ENCODE measurements around the gene MCM3AP.

Gene MCM3AP

DNA sequence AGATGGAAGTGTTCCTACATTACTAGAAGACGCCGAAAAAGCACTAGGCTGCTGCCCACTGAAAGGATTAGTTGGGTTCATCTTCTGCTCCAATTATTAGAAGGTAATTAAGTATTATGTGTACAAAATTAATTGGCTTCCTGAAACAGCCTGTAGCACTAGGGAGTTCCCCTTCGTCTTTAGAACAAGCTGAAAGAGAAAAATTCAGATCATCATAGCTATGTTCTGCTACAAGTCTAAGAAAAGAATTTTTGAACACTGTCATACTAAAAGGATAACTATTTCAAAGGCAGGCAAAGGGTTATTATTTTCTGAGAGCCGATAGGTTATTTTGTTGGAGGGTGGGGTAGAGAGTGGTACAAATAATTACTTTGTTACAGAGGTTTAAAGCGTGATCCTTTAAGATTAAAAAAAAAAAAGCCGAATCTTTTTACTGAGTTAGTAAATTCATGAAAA is at the start of gene MCM3AP:
Gene MCM3AP (minus strand): TSS at position 406 of the 456 bp plus-strand sequence. CDS start 325 bp downstream, at position 81.
- DNase-seq = no peak

DNA sequence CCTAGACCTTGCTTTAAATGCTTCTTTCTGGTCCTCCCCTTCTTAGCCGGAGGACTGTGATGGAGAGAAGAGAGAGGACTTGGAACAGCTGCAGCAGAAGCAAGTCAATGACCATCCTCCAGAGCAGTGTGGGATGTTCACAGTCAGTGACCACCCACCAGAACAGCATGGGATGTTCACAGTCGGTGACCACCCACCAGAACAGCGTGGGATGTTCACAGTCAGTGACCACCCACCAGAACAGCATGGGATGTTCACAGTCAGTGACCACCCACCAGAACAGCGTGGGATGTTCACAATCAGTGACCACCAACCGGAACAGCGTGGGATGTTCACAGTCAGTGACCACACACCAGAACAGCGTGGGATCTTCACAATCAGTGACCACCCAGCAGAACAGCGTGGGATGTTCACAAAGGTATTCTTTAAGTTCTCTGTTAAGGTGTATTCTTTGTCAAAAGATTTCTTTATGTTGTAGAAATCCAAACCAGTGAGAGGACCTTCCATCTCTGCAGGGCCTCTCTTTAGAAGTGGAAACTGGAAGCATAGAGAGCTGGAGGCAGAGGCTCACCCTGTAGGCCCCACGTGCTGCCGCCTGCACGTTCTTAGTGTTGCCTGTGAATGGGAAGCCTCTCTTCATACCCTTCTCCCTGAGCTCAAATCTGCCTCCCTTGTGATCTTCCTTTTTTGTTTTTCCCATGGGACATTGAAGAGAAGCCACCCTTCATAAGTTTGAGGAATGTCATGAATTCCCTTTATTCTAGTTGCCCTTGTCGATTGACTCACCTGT is 49.1 kb upstream of the MCM3AP start:
- no peak for DNase-seq

DNA sequence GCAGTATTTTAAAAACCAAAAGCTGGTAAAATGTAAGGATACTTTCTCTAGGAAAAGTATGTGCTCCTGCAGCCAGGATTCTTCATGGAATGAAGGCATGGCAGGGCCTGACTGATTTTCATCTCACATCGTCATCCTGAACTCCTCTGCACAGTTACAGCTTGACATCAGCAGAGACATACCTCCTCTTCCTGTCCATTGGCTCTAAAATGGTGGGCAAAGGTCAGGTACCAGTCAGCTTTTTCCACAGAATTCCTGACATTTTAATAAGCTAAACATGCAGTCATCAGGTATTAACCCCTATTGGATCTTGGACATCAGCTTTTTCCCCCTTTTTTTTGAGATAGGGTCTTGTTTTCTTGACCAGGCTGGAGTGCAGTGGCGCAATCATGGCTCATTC is 44.4 kb upstream of the MCM3AP start:
- DNase-seq = no peak

DNA sequence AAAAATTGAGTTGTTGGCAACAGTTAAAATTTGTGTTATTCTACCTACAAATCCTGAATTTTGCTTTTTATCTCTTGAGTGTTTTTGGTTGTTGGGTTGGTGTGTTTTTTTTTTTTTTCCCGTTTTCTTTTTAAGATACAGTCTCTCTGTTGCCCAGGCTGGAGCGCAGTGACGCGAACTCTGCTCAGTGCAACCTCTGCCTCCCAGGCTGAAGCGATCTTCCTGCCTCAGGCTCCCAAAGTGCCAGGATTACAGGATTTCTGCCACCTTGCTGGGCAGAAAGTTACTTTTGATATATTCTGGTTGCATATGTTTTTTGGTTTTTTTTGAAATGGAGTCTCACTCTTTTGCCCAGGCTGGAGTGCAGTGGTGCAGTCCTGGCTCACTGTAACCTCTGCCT is 42.7 kb upstream of the MCM3AP start:
- DNase-seq = no peak

DNA sequence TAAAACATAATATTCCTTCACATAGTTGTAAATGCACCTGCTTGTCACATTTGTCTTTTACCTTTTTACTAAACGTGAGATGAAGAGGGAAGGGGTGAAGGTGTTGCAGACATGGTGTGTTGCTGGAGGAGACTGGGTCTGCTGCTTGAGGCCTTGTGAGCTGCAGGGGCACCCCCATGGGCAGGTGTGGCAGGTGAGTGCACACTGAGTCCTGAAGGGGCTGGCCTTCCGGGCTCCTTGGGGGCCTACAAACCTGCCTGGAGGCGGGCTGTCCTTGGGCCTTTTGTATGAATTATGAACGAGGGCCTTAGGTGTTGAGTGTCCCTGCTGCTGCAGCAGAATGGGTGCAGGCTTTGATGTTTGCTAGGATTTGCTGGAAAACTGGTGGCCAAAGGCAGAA is 42.3 kb upstream of the MCM3AP start:
- no peak for DNase-seq

DNA sequence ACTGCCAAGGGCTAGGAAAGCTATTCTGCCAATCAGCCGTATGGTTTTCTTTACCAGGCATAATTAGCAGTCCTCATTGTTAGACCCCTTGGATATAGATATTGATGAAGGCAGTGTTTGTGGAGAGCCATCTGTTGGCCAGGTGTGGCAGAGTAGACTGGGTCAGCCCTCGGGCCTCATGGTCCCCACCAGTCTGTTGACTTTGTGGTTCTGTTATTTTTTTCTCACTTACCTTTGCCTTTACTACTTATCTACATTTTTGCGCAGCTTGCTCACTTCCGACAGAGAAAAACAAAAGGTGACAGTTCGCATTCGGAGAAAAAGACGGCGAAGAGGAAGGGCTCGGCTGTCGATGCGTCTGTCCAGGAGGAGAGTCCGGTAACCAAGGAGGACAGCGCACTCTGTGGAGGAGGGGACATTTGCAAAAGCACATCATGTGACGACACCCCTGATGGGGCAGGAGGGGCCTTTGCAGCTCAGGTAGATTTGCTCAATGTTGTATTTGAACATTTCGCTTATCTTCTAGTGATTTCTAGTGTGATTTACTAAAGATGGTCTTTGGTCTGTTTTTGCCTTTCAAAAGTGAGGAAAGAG is 40.8 kb upstream of the MCM3AP start:
- no peak for DNase-seq

DNA sequence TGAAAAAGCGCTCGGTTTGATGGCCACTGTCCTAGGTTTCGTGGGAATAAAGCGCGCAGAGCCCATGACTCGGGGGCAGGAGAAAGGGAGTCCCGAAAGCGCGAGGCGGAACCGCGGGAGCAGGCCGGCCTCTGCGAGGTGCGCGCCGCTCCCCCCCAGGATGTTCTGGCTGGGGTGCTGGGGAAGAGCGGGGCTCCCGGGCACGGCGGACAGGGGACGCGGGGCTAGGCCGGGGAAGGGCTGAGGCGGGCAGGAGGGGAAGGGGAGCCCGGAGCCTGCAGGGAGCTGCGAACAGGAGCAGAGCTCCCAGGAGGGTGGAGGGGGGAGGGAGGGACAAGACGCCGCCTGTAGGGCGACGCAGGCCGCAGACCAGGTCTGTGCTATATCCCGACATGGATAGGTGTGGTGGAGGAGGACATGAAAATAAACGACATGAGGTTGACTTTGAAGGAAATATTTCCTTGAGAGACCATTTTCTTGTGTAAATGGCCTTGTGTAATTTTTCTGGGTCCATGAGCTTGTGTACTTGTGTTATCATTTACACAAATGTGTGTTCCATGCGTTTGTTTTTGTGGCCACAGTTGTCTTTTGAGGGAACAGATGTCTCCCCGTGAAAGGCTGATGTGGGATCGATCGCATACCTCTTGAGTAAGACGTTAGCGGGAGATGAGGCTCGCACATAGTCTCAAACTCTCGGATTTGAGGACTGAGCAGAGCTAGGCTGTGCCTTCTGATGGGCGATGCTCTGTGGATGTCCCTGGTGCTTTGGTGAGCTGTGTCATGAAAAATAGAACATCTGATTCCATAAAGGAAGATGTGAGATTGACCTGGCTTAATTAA is 39.9 kb upstream of the MCM3AP start:
- peak; percentile 44 for DNase-seq

DNA sequence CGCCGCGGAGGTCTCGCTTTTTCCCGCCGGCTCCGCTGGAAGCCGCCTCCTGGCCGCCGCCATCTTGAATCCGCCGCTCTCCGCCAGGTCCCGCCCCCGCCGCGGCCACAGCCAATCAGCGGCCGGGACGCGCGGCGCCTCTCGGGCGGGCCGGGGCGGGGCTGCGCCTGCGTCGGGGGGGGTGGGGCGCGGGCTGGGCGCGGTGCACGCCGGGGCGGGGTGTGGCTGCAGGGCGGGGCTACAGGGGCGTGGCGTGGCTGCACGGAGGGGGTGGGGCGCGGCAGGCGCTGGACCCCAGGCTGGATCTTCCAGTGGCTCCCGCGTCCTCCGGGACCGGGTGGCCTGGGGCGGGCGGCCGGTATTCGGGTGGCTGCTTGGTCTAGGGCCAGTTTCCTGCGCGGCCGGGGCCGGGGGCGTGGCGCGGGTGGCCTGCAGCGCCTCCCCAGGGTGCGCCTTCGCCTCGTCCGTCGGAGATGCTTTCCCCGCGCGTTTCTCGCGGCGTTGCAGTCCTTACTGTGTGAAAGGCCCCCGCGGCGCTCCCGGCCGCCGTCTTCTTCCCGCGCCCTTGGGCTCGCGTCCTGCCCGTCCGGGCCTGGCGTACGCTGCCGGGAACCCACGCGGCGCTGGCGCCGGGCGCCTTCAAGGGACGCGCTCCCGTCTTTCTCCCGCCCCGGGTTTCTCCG is 39.1 kb upstream of the MCM3AP start:
- DNase-seq = peak; percentile 89

DNA sequence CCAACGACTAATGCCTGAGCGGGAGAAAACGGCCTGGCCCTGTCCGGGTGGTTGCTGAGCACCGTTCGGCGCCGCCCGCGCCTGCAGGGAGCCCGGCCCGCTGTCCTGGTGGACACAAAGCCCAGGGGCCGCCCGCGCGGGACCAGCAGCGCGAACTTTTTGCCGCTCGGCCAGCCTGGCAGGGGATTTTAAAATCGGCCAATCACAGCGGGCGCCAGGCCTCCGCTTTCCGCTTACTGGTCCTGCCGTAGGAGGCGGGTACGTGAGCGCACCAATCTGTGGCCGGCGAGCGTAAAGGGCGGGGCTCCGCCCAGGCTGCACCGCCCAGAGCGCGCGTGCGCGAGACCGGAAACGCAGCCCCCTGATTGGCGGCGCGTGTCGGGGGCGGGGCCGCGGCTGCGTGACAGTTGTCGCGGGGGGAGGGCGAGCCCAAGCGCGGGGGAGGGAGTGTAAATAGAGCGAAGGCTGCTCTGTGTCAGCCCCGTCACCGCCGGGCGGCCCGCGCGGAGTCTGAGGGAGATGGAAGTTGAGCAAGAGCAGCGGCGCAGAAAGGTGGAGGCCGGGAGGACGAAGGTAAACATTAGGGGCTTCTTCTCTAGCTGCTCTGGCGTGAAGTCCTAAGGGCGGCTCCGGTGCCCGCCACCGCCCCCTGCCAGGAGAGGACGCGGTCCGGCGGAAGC is 38.4 kb upstream of the MCM3AP start, which contains the start of the genes C21orf58 and PCNT:
Gene C21orf58 (minus strand): TSS at position 161 of the 680 bp plus-strand sequence. CDS start 1,132 bp downstream, outside the sequence.
Gene PCNT (plus strand): TSS at position 447 of the 680 bp plus-strand sequence. CDS start 73 bp downstream, at position 520.
- DNase-seq = peak; percentile 98

DNA sequence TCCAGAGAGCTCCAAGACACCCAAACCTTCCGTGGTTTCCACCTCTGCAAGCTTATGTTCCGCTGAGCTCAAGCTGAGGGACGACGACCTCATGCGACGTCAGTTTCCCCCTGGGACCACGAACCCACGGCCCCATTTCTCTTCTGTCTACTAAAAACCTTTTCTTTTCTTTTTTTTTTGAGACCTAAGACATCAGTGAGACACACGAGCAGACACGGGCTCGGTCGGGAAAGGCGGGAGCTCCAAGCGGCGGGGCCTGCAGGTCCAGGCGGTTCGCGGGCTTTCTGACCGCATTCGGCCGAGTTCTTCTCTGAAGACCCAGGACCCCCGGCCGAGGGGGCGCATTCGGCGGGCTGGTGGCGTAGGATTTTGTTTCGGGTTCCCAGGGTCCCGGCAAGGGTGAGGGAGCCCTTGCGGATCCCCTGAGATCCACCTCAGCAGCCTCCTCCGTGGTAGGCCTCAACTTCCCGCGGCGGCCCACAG is 37.9 kb upstream of the MCM3AP start:
- DNase-seq = peak; percentile 6

DNA sequence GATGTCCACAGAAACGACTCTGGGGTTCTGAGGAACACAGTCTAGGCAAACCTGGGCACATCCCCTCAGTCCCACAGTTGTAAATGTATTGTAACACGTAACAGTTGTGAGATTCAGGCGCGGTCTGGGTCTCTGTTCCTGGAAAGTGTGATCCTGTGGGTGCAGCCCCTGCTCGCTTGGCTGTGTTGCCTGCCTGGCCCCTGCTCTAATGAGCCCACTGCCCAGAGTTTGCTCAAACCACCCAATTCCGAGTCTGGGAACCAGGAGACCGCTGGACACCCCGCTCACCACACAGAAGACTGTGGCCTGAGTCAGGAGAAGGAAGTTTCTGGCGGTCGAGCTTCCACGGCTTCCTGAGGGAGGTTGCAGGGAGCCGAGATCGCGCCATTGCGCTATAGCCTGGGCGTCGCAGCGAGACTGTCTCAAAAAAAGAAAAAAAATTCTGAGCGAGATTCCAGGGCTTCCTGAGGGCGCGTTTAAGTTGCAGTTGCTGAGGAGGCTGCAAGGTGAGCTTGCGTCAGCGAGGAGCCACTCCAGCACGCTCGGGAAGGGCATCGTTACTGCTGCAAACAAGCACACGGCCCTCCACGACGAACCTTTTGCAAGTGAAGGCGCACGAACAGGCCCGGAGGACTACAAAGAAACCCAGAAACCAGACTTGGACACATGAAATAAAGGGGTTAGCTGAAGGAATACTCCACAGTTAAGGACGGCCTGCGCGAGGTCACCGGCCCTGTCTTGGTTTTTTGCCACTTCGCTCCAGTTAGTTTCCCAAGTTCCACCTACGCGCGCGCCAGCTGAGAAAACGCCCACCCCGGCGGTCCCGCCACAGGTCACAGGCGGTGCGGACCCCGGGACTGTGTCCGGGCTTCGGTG is 37.2 kb upstream of the MCM3AP start:
- DNase-seq = no peak

DNA sequence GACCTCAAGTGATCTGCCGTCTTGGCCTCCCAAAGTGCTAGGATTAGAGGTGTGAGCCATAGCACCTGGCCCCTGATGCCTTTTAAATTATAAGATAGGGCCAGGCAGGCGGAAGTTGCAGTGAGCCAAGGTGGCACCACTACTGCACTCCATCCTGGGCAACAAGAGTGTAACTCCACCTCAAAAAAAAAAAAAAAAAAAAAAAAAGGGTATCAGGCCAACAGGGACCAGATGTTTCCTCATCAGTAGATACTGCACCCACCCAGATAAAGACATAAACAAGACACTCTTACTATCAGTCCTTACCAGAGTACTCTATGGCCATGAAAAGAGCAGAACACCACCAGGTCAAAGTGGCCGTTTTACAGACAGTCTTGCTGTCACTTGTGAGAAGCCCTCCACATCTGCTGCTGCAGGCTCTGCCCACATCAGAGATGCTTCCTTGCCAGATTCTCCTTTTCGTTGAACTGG is 35.0 kb upstream of the MCM3AP start:
- no peak for DNase-seq

DNA sequence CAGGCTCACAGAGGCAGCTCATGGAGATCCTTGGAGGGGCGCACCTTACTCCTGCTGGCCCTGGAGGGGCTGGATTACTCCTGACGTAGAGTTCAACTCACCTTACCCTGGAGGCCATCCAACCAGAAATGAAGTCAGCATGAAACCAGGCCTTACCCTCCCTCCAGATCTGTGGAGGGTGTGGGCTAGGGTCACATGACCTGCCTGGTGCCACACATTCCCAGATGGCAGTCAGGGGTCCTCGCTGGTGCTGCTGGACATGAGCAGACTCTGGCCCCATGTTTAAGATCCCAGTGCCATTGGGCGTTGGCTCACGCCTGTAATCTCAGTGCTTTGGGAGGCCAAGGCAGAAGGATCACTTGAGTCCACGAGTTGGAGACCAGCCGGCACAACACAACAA is 33.8 kb upstream of the MCM3AP start:
- DNase-seq = no peak

DNA sequence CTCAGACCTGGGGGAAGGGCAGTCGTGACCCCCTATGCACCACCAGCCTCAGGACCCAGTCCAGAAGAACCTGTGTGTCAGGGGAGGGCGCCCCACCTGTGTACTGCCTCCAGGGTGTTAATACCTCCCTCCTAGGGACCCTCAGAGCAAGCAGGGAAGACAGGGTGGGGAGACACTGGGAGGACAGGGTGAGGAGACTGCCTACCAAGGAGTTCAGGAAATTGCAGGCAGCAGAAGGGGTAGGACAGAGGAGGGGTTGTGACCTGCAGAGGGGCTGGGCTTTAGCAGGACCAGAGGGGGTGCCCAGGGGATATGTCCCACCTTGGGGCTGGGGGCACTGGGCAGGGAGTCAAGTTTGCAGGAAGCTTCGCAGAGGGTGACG is 33.0 kb upstream of the MCM3AP start:
- DNase-seq = no peak

DNA sequence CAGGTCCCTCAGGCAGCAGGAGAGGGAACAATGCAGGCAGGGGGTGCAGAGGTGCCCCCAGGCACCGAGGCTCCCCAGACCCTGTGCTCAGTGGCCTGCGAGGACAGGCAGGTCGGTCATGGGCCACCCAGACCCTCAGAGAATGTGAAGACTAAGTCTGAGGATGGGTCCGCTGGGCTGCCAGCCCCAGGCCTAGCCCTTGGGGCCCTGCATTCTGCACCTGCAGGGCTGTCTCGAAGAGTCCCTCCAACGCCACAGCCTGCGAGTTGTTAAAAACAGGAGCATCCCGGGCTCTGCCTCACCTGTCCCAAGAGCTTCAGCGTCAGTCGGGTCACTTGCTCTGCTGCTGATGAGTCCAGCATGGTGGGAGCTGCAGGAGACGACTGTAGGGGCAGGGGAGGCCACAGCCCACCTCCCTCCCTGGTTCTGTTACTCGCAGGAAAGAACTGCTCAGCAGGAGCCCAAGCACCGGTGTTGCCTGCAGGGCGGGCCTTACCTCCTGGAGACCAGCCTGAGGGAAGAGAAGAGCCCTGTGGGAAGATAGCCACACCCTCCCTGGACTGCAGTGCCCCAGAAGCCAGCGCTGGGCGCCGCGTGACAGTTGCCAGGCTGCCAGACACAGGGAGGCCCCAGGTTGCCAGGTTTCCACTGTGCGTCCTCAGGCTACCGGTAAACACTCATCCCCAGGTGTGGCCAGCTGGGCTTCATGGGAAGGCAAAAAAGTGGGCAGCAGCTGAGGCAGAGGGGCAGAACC is 32.5 kb upstream of the MCM3AP start:
- DNase-seq = no peak

DNA sequence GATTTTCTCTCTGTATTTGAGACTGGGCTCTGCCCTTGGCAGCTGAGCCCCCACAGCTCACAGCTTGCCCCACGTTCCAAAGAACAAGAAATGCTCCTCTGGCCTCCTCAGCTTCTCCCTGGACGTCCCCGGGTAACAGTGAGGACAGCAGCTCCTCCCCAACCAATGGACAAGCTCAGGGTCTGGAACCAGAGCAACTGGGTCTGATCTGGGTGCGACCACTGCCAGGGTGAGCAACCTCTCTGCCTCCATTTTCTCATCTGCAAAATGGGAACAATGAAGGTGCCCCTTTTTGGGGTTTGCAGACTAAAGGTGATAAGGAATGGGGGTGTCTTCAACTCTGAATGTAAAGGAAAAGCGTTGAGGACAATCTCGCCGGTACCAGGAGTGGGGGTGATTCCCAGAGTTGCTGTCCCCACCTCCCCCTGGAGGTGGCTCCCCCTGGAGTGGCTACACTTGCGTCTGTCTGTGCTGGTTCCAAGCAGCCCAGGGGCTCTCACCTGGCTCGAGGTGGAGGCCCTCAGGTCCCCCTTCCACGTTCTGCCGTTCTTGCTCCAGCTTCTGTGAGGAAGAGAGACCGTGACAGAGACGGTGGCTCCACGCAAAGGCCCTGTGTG is 31.4 kb upstream of the MCM3AP start:
- DNase-seq = no peak

DNA sequence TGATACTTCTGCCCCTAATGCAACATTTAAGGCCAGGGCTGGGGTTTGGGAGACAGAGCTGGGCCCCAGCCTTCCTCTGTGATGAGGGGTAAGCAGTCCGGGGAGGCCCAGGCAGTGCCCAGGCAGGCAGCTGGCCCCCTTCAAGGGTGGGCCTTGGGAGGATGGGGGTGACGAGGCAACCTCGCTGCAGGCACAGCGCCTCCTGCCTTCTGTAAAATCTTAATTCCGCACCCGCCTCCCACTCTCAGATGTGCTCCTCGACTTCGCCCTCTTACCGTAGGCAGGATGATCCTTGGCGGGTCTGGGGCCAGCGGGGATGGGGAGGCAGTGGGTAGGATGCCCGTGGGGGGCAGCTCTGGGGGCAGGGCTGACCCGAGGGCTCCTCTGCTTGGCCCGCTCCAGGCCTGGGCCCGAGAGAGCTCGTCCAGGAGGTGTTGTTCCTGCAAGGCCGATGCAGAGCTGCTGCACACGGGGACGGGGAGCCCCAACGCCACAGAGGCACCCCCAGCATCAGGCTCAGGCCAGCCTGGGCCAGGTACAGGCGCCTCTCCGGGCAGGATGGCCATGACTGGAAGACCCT is 29.1 kb upstream of the MCM3AP start:
- DNase-seq = no peak

DNA sequence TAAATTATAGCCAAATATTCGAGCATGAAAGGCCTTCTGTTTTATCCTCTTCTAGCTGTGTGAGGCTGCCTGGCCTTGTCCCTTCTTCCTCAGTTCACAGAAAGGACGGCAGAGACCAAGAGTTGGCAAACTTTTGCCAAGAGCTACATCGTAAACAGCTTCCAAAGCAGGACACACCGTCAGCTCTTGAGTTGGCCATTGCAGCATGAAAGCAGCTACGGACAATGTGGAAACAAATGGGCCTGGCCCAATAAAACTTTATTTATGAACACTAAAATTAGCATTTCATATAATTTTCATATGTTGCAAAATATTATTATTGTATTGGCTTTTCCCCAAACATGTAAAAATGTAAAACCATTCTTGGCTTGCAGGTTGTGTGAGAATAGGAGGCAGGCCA is 27.5 kb upstream of the MCM3AP start:
- DNase-seq = no peak

DNA sequence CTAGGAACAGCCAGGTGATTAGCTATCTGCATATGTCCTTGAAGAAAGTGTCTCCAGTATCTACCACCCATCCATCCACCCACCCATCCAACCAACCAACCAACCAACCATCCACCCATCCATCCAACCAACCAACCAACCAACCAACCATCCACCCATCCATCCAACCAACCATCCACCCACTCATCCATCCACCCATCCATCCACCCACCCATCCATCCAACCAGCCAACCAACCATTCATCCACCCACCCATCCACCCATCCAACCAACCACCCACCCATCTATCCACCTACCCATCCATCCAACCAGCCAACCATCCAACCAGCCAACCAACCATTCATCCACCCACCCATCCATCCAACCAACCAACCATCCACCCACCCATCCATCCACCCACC is 26.2 kb upstream of the MCM3AP start:
- no peak for DNase-seq
